GM12878 (cell line): ENCODE measurements around the gene FOXR1. TPM values are rescaled to one million over a fixed set of nuclear protein-coding genes. Genes with fewer than 3 reads are reported as not detected.

Experiments used
- ATAC-seq: fragments of 200-7000 bp; cut with Tn5 transposase; 3 replicates; pipeline ENCODE4 v1.9.1; 2020; ENCODE audit warnings: mild to moderate bottlenecking, moderate library complexity
- BruUV-seq: library from RNA; stranded (reverse); fragments of 400-500 nt; replicated peaks from 2 replicates; lab custom pipeline; 2021; lab: Mats Ljungman, UMichigan
- CTCF ChIA-PET: fragments of 300-600 bp; sonication (Branson Sonifier 250); formaldehyde crosslinking; extraction: SDS; loops from one replicate; lab custom pipeline; 2021; ENCODE audit warnings: inconsistent platforms; lab: Yijun Ruan, JAX
- POLR2A ChIA-PET: fragments of 350-600 bp; formaldehyde crosslinking; extraction: SDS; loops from one replicate; lab custom pipeline; 2021; ENCODE audit warnings: inconsistent platforms; lab: Charles Lee
- RAD21 ChIA-PET: fragments of 300-600 bp; sonication (Branson Sonifier 250); formaldehyde crosslinking; loops from one replicate; lab custom pipeline; 2023; ENCODE audit warnings: antibody characterized with exemption; ENCODE audit not compliant: unreplicated experiment; lab: Charles Lee
- SMC1A ChIA-PET: fragments of 300-600 bp; sonication (Branson Sonifier 250); formaldehyde crosslinking; loops from one replicate; lab custom pipeline; 2023; ENCODE audit not compliant: unreplicated experiment, uncharacterized antibody; lab: Charles Lee
- DNase-seq: peaks from one replicate; pipeline ENCODE4 v3.0.0-alpha.2; 2011; ENCODE audit warnings: low read depth, low spot score
- FAIRE-seq: peaks from 3 replicates; lab custom pipeline; 2011; peaks lifted over from hg19 to GRCh38; lab: Jason Lieb, UNC
- H2AFZ ChIP-seq: 2 replicates; pipeline ENCODE4 v1.6.0; 2011; ENCODE audit warnings: low read depth, low read length, control low read depth; ENCODE audit not compliant: control insufficient read depth
- H3K27ac ChIP-seq: 2 replicates; pipeline ENCODE4 v1.5.1; 2011; ENCODE audit warnings: control low read depth; ENCODE audit not compliant: control insufficient read depth, insufficient read depth
- H3K27me3 ChIP-seq, 2 experiments: replicated peaks in 1 of 2; 2 replicates each; pipeline versions ENCODE4 v1.6.0 to v1.6.1; 2011; ENCODE audit warnings: low read length in 1 of 2; ENCODE audit not compliant: control insufficient read depth in 2 of 2, insufficient read depth in 2 of 2
- H3K36me3 ChIP-seq, 2 experiments: 2 replicates each; pipeline ENCODE4 v1.5.1; 2011; ENCODE audit warnings: low read length in 1 of 2; ENCODE audit not compliant: control insufficient read depth in 2 of 2, insufficient read depth in 2 of 2
- H3K4me1 ChIP-seq: 2 replicates; pipeline ENCODE4 v1.6.1; 2011; ENCODE audit warnings: mild to moderate bottlenecking, low read length, moderate library complexity, mixed read lengths; ENCODE audit not compliant: control insufficient read depth, insufficient read depth
- H3K4me2 ChIP-seq: 2 replicates; pipeline ENCODE4 v1.6.0; 2011; ENCODE audit warnings: control low read depth; ENCODE audit not compliant: control insufficient read depth, insufficient read depth
- H3K4me3 ChIP-seq: fragments of 200-600 bp; sonication (generic); 2 replicates; pipeline ENCODE4 v1.5.1; 2016
- H3K79me2 ChIP-seq: 2 replicates; pipeline ENCODE4 v1.6.0; 2011; ENCODE audit warnings: low read length; ENCODE audit not compliant: control insufficient read depth, insufficient read depth
- H3K9ac ChIP-seq: 2 replicates; pipeline ENCODE4 v1.8.0; 2011; ENCODE audit warnings: low read length, control low read depth, mixed read lengths; ENCODE audit not compliant: control insufficient read depth, insufficient read depth
- H3K9me3 ChIP-seq: replicated peaks from 3 replicates; pipeline ENCODE4 v1.5.1; 2011; ENCODE audit warnings: mild to moderate bottlenecking, low read length; ENCODE audit not compliant: control insufficient read depth, insufficient read depth
- H4K20me1 ChIP-seq: 2 replicates; pipeline ENCODE4 v1.6.0; 2011; ENCODE audit not compliant: control insufficient read depth, insufficient read depth
- ATF7 ChIP-seq: fragments of 450-650 bp; IDR thresholded peaks from 2 replicates; pipeline ENCODE4 v1.6.1; 2016; ENCODE audit warnings: low read depth, mild to moderate bottlenecking
- BHLHE40 ChIP-seq, 2 experiments: fragments of 450-650 bp in 1 of 2; IDR thresholded peaks; 2 replicates each; pipeline ENCODE4 v1.6.1; 2011 to 2017; ENCODE audit warnings: low read depth in 2 of 2, borderline replicate concordance in 1 of 2, improper control_type of control experiment in 1 of 2, low read length in 1 of 2, mild to moderate bottlenecking in 1 of 2
- CBX3 ChIP-seq: fragments of 200-600 bp; sonication (generic); IDR thresholded peaks from 2 replicates; pipeline ENCODE4 v1.6.1; 2016; ENCODE audit warnings: low read depth, borderline replicate concordance
- CHD4 ChIP-seq: fragments of 200-600 bp; sonication (generic); IDR thresholded peaks from 2 replicates; pipeline ENCODE4 v1.6.1; 2016; ENCODE audit warnings: mild to moderate bottlenecking
- EP300 ChIP-seq, 2 experiments: fragments of 150-350 bp in 1 of 2; IDR thresholded peaks; 2 replicates each; pipeline ENCODE4 v1.6.1; 2011 to 2012; ENCODE audit warnings: low read depth in 2 of 2, low read length in 2 of 2, borderline replicate concordance in 1 of 2, improper control_type of control experiment in 1 of 2, inconsistent platforms in 1 of 2; ENCODE audit not compliant: control insufficient read depth in 1 of 2
- EZH2 ChIP-seq: IDR thresholded peaks from 2 replicates; pipeline ENCODE4 v1.6.1; 2012; ENCODE audit warnings: low read depth, mild to moderate bottlenecking, control low read depth, inconsistent platforms, low read length, borderline replicate concordance; ENCODE audit not compliant: control insufficient read depth
- FOS ChIP-seq: IDR thresholded peaks from 3 replicates; pipeline ENCODE4 v1.6.1; 2011; ENCODE audit warnings: borderline replicate concordance; ENCODE audit not compliant: insufficient read length; ENCODE audit errors: extremely low read depth
- HDAC6 ChIP-seq: fragments of 200-600 bp; sonication (generic); IDR thresholded peaks from one replicate; pipeline ENCODE4 v1.8.0; 2017; ENCODE audit warnings: antibody characterized with exemption; ENCODE audit not compliant: unreplicated experiment
- IKZF1 ChIP-seq: fragments of 450-650 bp; conservative IDR thresholded peaks from 2 replicates; pipeline ENCODE4 v1.6.1; 2017; ENCODE audit warnings: antibody characterized with exemption, mild to moderate bottlenecking
- KDM1A ChIP-seq: fragments of 200-600 bp; sonication (generic); IDR thresholded peaks from 2 replicates; pipeline ENCODE4 v1.6.1; 2016; ENCODE audit warnings: borderline replicate concordance
- NBN ChIP-seq: fragments of 450-650 bp; IDR thresholded peaks from 2 replicates; pipeline ENCODE4 v1.6.1; 2016
- SIX5 ChIP-seq: IDR thresholded peaks from 2 replicates; pipeline ENCODE4 v1.6.1; 2011; ENCODE audit warnings: mild to moderate bottlenecking, low read depth, low read length, moderate library complexity; ENCODE audit not compliant: severe bottlenecking
- TCF7 ChIP-seq: IDR thresholded peaks from 2 replicates; pipeline ENCODE4 v1.6.1; 2014; ENCODE audit warnings: antibody characterized with exemption, borderline replicate concordance
- WGBS: methylation state at CpG from one replicate; pipeline ENCODE4 v1.1.6; 2016; ENCODE audit warnings: low lambda C conversion rate; ENCODE audit not compliant: insufficient replicate concordance, insufficient coverage; ENCODE audit errors: missing lambda C conversion rate; 5-methylcytosine and 5-hydroxymethylcytosine counted together
- in situ Hi-C: fragments of 300-500 bp; cut with MboI; formaldehyde crosslinking; loops from 9 replicates; pipeline ENCODE4 v1.14.3; 2018; ENCODE audit warnings: mixed read lengths
- intact Hi-C: fragments of 100-400 bp; cut with micrococcal nuclease; formaldehyde crosslinking; loops from one replicate; pipeline ENCODE4 v1.14.2; 2022; ENCODE audit not compliant: unreplicated experiment
- polyA plus RNA-seq, 11 experiments: library from polyadenylated mRNA; depleted of rRNA in 4 of 11; unstranded in 6 of 11; stranded (reverse) in 5 of 11; fragments of >200 nt; fragmentation: Nextera tagmentation in 4 of 11; fragmentation: Illumina TruSeq in 1 of 11; extraction: Ambion mirVana in 4 of 11; extraction: Trizol in 1 of 11; gene quantifications; 1 replicate in 1 of 11; 2 replicates in 10 of 11; pipeline versions ENCODE4 v1.2.1 to v1.2.3, GENCODE V29; 2011 to 2016; ENCODE audit warnings: inconsistent platforms in 2 of 11, missing spikeins in 2 of 11, low read depth in 1 of 11
- total RNA-seq, 4 experiments: library from RNA; depleted of rRNA in 3 of 4; stranded (reverse); fragments of >200 nt in 3 of 4; fragmentation: Illumina TruSeq in 1 of 4; extraction: Trizol in 1 of 4; gene quantifications; 2 replicates each; pipeline versions ENCODE4 v1.2.1 to v1.2.3, GENCODE V29; 2013 to 2021
- TF ChIP-seq, protein P1 (sequence below): IDR thresholded peaks from 2 replicates; pipeline ENCODE4 v1.6.1; 2012; ENCODE audit warnings: low read length, inconsistent platforms
- TF ChIP-seq, protein P2 (sequence below): fragments of 450-650 bp; formaldehyde crosslinking; IDR thresholded peaks from 2 replicates; pipeline ENCODE4 v1.4.0; 2020; ENCODE audit warnings: mild to moderate bottlenecking, moderate library complexity
- TF ChIP-seq, protein P3 (sequence below): IDR thresholded peaks from 2 replicates; pipeline ENCODE4 v1.6.1; 2011; ENCODE audit warnings: borderline replicate concordance, low read depth, mild to moderate bottlenecking, moderate library complexity, low read length; ENCODE audit not compliant: insufficient read depth, poor library complexity, severe bottlenecking

The FOXR1 gene
- total and polyA plus RNA-seq, 10 of the 15 experiments (the other 5 are each of a cell fraction or from before 2014, with no cell fraction given), result not detected

GRCh38 chr11:119030329-119031047 is 58.9 kb downstream of the FOXR1 start, which contains the start of gene SLC37A4:
Gene SLC37A4, minus strand, starts transcription at chr11:119030877.
- H3K27ac ChIP-seq, result peak within 1 kb of the TSS; percentile 80
- peaks cover 13% of the 10 kb centered on the region for H3K79me2 ChIP-seq
- intact Hi-C loops (no loop called here), in situ Hi-C loops (no loop called here)
- peak within 1 kb of the TSS; percentile 78 for H3K4me3 ChIP-seq
- BruUV-seq, result no TSS peak
- no peaks in the 10 kb centered on the region for H3K27me3 ChIP-seq
- H3K9me3 ChIP-seq, result no peaks in the 10 kb centered on the region
- peak within 1 kb of the TSS; percentile 74 for H3K9ac ChIP-seq
- H4K20me1 ChIP-seq, result no peaks in the 10 kb centered on the region
- peak; percentile 94 for DNase-seq
- ChIA-PET RAD21 (interaction anchor here (1.0 to 1.7 kb wide), 5 partner anchors 15 to 67 kb away, joined by 3 to 6 read pairs (median 3); partner anchors contain the start of gene VPS11), CTCF (interaction anchor here (1.0 to 2.0 kb wide), 8 partner anchors 11 to 290 kb away, joined by 3 to 16 read pairs (median 5); partner anchors contain the start of genes CENATAC, HYOU1 and TRAPPC4), POLR2A (interaction anchor here (0.8 to 3.0 kb wide), 10 partner anchors 10 to 76 kb away, joined by 3 to 14 read pairs (median 4); partner anchors contain the start of genes C2CD2L, HMBS, HYOU1 and VPS11), SMC1A (interaction anchor here (1.0 to 4.9 kb wide), 2 partner anchors 13 to 21 kb away, joined by 5 to 40 read pairs; partner anchors contain the start of genes RPS25 and TRAPPC4)
- H3K4me2 ChIP-seq, result peak within 1 kb of the TSS; percentile 85
- peak within 1 kb of the TSS; percentile 95 for H2AFZ ChIP-seq
- peak; percentile 99 for FAIRE-seq
- peak; percentile 88 for ATAC-seq
- WGBS, result under 1% methylated on average over 56 of the region's 67 CpGs
- peaks cover 14% of the 10 kb centered on the region for H3K4me1 ChIP-seq
- peaks cover 1 to 4% of the 10 kb centered on the region in 2 experiments; a peak in 3 of 4 replicates for H3K36me3 ChIP-seq
- TF ChIP-seq, protein P1, sequence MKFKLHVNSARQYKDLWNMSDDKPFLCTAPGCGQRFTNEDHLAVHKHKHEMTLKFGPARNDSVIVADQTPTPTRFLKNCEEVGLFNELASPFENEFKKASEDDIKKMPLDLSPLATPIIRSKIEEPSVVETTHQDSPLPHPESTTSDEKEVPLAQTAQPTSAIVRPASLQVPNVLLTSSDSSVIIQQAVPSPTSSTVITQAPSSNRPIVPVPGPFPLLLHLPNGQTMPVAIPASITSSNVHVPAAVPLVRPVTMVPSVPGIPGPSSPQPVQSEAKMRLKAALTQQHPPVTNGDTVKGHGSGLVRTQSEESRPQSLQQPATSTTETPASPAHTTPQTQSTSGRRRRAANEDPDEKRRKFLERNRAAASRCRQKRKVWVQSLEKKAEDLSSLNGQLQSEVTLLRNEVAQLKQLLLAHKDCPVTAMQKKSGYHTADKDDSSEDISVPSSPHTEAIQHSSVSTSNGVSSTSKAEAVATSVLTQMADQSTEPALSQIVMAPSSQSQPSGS, result no peak
- TF ChIP-seq, protein P2, sequence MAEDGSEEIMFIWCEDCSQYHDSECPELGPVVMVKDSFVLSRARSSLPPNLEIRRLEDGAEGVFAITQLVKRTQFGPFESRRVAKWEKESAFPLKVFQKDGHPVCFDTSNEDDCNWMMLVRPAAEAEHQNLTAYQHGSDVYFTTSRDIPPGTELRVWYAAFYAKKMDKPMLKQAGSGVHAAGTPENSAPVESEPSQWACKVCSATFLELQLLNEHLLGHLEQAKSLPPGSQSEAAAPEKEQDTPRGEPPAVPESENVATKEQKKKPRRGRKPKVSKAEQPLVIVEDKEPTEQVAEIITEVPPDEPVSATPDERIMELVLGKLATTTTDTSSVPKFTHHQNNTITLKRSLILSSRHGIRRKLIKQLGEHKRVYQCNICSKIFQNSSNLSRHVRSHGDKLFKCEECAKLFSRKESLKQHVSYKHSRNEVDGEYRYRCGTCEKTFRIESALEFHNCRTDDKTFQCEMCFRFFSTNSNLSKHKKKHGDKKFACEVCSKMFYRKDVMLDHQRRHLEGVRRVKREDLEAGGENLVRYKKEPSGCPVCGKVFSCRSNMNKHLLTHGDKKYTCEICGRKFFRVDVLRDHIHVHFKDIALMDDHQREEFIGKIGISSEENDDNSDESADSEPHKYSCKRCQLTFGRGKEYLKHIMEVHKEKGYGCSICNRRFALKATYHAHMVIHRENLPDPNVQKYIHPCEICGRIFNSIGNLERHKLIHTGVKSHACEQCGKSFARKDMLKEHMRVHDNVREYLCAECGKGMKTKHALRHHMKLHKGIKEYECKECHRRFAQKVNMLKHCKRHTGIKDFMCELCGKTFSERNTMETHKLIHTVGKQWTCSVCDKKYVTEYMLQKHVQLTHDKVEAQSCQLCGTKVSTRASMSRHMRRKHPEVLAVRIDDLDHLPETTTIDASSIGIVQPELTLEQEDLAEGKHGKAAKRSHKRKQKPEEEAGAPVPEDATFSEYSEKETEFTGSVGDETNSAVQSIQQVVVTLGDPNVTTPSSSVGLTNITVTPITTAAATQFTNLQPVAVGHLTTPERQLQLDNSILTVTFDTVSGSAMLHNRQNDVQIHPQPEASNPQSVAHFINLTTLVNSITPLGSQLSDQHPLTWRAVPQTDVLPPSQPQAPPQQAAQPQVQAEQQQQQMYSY (CRISPR knock-in tag), result no peak
- TF ChIP-seq, protein P3, sequence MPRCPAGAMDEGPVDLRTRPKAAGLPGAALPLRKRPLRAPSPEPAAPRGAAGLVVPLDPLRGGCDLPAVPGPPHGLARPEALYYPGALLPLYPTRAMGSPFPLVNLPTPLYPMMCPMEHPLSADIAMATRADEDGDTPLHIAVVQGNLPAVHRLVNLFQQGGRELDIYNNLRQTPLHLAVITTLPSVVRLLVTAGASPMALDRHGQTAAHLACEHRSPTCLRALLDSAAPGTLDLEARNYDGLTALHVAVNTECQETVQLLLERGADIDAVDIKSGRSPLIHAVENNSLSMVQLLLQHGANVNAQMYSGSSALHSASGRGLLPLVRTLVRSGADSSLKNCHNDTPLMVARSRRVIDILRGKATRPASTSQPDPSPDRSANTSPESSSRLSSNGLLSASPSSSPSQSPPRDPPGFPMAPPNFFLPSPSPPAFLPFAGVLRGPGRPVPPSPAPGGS, result no peak
- TF ChIP-seq HDAC6, result no peak
- TF ChIP-seq IKZF1, result peak; percentile 67
- TF ChIP-seq TCF7, result no peak
- TF ChIP-seq ATF7, result no peak
- no peak for TF ChIP-seq FOS
- no peak for TF ChIP-seq SIX5
- no peak for TF ChIP-seq NBN
- TF ChIP-seq CBX3, result no peak
- TF ChIP-seq CHD4, result no peak
- no peak for TF ChIP-seq KDM1A
- peak; percentile 31 to 93; a peak in 2 of 4 replicates for TF ChIP-seq BHLHE40 (IDR thresholded peaks at IDR 0.05; ENCODE audit: borderline replicate concordance in 1 of 2, low read depth in 2 of 2, low read length in 1 of 2)
- no peak for TF ChIP-seq EP300 (IDR thresholded peaks at IDR 0.05; ENCODE audit: borderline replicate concordance in 1 of 2, control insufficient read depth in 1 of 2, low read depth in 2 of 2, low read length in 2 of 2)
- no peak for TF ChIP-seq EZH2
